Raji (cell line): ENCODE measurements around the gene PNPLA5.

Experiments used
- POLR2A ChIP-seq: IDR thresholded peaks from 2 replicates; pipeline ENCODE4 v1.6.1; 2011; ENCODE audit warnings: low read depth, low read length, control low read depth; ENCODE audit not compliant: insufficient read depth

Gene PNPLA5, protein sequence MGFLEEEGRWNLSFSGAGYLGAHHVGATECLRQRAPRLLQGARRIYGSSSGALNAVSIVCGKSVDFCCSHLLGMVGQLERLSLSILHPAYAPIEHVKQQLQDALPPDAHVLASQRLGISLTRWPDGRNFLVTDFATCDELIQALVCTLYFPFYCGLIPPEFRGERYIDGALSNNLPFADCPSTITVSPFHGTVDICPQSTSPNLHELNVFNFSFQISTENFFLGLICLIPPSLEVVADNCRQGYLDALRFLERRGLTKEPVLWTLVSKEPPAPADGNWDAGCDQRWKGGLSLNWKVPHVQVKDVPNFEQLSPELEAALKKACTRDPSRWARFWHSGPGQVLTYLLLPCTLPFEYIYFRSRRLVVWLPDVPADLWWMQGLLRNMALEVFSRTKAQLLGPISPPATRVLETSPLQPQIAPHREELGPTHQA

DNA sequence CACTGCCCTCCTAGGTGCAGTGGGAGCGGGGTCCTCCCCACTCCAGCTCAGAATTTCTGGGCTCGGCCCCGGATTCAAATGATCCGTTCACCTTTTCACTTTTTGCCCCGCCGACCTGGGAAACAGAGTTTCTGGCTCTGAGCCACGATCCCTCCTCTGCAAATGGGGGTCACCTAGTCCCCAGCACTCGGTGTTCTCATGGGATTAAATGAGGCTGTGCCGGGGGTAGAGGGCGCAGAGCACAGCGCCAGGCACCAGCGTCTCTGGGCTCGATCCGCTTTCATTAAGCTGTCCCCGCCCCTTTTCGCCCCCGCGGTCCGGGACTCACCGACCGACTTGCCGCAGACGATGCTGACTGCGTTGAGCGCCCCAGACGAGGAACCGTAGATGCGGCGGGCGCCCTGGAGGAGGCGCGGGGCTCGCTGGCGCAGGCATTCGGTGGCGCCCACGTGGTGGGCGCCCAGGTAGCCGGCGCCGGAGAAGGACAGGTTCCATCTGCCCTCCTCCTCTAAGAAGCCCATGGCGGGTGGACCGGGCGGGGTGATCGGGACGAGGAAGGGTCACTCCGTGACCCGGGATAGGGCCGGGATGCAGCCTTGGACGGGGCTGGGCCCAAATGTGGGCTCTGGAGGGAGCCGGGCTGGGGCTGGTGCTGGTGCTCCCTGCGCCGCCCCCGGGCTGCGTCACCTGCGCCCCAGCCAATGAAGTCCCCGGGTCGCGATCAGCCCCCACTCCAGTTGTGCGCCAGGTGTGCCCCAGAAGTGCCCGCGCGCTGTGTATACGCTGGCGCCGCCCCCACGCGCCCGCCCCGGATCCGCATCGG is at the start of gene PNPLA5:
TSS of gene PNPLA5 (minus strand) at position 654 of the 823 bp plus-strand sequence. CDS start at position 521, 133 bp downstream.
- TF ChIP-seq POLR2A: no peak

DNA sequence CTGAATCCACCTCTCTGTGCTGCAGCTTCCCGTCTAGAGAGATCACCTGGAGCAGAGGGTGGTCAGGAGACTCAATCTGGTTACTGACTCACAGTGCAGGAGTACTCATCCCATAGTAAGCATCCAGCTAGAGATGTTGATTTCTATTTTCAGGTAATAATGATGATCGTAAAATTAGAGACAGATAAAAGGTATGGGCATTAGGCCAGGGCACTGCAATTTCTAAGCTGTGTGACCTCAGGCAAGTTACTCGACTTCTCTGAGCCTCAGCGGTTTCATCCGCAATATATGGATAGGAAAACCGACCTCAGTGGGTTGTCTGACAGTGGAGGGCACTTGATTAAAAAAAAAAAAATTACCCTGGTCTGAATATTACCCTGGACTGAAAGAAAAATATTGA is 49.6 kb upstream of the PNPLA5 start:
- TF ChIP-seq POLR2A: no peak

DNA sequence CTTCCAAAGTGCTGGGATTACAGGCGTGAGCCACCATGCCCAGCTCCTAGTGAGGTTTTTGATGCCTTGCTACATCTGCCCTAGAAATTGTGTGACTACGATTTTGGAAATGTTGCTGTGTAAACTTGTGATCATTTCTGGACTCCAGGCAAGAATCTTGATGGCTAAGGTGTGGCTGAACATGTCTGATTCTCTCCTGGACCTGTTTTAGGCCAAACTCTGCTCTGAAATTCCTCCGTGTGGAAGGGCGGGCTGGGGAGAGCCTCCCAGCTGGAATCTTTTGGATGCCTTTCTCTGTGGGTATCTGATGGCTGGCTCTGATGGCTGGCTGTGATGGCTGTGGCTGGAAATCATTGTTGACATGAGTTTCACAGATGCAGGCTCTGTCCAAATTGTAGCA is 40.0 kb upstream of the PNPLA5 start:
- no peak for TF ChIP-seq POLR2A

DNA sequence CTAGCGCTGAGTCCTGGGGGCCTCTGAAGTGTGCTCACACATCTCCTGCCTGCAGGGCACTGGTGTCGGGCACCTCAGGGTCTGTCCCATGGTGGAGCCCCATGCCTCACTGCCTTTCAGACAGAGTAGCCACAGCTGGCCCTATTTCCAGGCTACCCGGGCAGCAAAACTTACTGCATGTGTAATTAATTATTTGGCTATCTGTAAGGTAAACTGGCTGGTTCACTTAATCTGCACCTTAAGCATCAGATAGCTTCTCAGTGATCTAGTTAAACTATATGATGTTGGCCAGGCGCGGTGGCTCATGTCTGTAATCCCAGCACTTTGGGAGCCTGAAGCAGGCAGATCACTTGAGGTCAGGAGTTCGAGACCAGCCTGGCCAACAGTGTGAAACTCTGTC is 37.1 kb upstream of the PNPLA5 start:
- no peak for TF ChIP-seq POLR2A

DNA sequence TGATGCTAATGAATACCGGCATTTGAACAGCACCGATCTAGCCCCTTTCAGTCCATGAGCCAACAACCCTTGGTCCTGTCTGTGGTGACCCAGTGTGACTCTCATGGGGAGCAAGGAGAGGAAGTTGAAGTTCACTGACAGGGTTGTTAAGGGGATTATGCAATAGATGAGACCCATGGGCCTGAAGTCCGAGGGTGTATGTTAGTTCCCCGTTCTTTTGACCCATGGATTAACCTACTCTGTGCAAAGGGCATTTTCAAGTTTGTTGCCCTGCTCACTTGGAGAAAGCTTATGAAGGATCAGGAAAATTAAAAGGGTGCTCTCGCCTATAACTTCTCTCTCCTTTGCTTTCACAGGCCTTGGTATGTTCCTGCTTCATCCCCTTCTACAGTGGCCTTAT is 36.7 kb upstream of the PNPLA5 start:
- TF ChIP-seq POLR2A: no peak

DNA sequence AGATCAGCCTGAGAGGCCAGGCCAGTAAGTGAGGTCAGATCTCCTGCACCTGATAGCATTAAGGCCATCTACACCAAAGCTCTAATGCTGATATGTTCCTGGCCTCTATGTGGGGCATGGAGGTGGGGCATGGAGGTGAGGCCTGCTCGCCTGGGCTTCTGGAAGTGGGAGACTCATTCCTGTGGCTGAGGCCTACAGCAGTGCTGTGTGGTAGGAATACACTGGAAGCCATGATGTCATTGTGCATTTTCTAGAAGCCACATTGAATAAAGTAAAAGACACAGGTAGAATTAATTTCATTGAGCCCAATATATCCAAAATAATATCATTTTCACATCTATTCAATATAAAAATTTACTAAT is 34.5 kb upstream of the PNPLA5 start:
- no peak for TF ChIP-seq POLR2A

DNA sequence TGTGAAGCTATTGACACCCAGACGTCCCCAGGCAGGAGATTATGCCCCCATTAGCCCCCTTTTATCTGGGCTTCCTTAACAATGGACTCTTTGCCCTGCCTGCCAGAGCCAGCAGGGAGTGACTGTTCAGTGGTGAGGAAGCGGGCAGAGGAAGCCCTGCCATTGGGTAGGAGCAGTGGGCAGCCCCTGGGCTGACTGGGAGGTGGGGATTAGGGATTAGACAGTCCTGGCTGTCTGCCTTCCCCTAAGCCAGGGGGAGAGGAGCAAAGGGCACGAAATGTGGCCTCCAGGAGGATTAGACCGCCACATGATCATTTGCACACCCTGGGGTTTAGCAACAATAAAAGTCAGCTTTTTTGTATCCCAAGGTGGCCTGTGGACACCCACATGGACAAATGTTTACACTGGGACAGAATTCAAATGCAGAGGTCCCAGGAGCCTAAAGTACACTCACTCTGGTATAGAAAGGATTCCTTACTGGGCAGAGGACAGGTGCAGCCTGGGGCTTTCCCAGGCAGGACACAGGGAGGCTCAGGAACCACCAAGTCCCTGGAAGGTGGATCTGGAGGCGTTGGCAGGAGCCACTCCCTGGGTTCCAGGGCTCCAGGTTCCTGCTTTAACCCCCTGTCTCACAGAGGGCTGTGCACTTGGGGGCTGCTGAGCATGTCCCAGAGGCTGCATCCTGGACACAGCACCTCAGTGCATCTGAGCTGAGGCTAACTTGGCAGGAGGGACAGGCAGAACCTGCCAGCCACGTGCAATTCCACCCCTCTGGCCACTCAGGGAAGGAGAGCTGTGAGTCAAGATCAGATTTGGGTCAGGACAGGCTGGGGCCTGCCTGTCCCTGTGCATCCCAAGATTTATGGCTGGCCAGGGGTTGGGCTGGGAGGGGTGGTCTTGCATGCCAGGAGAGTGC is 33.9 kb upstream of the PNPLA5 start:
- no peak for TF ChIP-seq POLR2A

DNA sequence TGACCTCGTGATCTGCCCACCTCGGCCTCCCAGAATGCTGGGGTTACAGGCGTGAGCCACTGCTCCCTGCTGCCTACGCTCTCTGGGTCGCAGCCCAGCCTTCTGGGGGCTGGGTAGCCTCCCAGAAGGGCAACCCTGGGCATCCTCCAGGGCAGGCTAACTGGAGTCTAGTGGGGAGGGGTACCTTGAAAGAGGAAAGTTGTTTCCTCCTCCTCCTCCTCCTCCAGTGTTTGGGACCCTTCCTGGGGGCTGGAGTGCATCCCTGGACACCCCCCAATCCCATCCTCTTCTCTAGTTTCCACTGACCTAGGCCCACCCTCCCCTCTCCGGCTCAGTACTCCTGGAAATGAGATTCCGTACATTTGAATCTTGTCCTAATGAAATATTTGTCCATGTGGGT is 33.1 kb upstream of the PNPLA5 start:
- TF ChIP-seq POLR2A: no peak

DNA sequence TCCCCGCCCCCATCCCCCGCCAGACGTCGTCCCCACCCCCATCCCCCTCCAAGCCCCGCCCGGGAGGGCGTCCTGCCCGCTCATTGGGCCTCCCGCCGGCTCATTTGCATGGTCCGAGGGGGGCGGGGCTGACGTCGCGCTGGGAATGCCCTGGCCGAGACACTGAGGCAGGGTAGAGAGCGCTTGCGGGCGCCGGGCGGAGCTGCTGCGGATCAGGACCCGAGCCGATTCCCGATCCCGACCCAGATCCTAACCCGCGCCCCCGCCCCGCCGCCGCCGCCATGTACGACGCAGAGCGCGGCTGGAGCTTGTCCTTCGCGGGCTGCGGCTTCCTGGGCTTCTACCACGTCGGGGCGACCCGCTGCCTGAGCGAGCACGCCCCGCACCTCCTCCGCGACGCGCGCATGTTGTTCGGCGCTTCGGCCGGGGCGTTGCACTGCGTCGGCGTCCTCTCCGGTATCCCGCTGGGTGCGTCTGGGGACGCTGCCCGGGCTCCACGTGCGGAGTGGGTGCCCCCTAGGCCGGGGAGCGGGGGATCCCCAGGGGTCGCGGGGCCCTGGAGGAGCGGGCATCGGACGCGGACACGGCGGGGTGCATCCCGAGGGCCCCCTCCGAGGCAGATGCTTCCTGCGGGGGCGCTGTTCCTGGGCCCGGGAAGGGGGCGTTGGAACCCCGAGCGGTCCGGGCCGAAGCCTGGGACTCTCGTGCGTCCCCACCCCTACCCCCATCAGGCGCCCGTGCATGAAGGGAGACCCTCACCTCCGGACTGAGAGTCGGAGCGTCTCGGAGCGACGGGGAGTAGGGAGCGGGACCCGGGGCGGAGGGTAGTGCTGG is 32.0 kb upstream of the PNPLA5 start, which contains the start of gene PNPLA3:
TSS of gene PNPLA3 (plus strand) at position 175 of the 834 bp plus-strand sequence. CDS start at position 282, 107 bp downstream.
- no peak for TF ChIP-seq POLR2A

DNA sequence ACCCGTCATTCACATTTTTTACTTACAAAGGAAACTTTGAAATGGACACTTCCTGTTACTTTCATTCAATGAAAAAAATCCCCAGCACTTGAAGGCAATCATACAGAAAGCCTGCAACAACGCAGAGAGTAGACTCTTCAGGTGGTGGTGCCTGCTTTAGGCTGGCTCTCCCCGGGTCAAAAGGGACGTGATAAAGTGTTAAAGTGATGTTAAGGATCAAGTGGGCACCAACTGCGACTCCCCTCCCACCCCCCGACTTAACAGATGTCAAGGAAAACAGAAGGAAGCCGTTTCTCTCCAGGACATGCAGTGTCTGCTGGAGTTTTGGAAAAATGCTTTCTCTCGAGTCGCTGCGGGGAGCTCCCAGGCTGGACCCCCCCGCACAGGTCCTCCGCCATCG is 31.4 kb upstream of the PNPLA5 start:
- TF ChIP-seq POLR2A: no peak

DNA sequence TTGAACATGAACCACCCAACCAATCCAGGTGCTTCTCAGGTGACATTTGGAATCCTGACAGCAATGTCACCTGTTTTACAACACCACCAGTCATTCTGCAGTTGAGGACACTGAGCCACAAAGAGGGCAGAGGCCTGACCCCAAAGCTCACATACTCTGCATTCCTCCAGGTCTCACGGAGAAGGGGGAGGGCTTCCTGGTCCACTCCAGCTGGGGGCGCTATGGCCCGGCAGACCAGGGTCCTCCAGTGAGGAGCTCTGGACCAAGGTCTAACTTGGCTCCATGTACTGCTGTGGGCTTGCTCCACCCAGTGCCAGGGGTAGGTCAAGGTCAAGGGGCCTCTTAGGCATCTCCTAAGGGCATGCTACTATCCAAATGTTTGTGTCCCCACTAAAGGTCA is 30.3 kb upstream of the PNPLA5 start:
- no peak for TF ChIP-seq POLR2A

DNA sequence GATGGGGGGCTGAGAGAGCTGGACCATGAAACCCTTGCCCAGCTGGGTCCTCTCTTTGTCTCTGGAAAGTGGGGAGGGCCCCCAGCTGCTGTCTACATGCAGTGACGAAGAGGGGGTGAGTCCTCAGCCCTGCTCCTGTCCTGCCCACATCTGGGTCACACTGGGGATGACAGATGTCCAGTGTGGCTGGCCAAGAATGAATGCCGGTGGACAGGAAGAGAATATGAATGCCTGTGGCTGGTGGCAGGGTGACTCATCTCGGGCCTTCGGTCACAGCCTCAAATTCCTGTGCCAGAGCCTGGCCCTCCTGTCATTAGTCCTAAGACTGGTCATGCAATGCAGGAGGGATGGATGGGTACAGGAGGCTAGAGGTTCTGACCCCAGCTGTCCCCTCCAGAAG is 29.6 kb upstream of the PNPLA5 start:
- TF ChIP-seq POLR2A: no peak

DNA sequence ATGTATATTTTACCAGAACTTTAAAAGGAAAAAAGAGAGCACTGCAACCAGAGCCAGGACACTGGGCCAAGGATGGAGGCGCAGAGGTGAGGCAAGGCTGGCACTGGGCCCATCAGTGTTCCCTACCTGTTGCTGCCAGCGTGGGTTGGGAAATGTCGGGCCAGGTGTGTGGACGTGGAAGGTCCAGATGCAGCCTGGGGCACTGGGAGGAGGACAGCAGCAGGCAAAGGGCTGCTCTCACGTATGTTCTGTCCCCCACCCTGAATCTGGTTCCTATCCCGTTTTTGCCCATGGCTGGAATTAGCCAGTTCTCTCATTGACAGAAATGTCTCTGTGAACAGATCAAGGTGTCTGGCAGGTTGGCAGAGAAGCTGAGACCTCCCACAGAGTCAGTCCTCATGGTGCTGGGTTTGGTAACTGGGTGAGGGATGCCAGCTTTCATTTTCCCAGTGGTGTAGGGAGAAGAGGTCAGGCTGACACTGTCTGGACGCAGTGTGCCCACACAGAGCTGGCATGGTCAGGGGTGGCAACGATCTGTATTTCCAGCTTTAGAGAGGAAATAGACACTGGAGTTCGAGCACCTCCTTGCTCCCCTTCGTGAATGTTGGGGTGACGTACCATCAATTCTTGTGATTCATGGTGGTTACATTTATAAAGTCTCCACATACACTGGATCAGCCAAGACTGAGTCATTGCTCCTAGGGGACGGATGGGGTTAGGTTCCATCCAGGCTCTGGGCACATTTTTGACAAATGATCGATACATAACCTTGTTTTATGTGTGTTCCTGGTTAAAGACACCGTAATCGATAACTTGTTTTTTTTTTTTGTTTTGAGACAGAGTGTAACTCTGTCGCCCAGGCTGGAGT is 27.5 kb upstream of the PNPLA5 start:
- TF ChIP-seq POLR2A: no peak

DNA sequence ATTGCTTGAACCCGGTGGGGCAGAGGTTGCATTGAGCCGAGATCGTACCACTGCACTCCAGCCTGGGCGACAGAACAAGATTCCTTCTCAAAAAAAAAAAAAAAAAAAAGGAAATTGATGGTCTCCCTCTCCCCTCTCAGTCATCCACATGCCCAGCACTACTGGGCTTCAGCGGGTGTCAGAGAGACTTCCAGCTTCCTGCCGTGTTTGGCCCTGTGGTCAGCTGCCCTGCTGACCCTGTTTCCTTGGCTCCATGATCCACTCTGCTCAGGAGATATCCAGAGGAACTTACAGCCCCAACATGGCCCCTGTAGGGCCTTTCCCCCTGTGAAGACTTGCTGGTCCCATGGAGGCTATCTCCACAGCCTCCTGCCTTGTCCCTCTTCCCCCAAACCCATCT is 25.7 kb upstream of the PNPLA5 start:
- TF ChIP-seq POLR2A: no peak

DNA sequence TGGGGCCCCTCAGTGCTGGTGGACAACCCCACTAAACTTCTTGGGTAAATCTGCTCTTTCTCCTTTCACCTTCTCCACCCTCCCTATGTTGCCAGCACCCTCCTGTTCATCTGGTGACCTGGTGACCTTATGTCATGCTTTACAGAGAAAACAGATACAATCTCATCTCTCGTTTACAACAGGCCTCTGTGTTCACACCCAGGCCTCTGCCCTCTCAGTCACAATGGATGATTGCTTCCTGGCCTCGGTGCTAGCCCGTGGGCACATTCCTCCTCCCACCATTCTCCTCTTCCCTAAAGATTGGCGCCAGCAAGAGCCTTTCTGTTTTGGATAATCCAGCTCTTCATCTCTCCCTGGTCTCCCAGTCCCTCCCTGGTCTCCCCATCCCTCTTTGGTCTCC is 19.5 kb upstream of the PNPLA5 start:
- TF ChIP-seq POLR2A: no peak
